Endothelial cell of hepatic sinusoid (primary cell): ENCODE data around the gene ISG20L2.

Source experiments
- in situ Hi-C: cut with HindIII; loops from 2 replicates; pipeline ENCODE4 v1.10.0; 2017; ENCODE audit warnings: low sequenced_read_pairs

The ISG20L2 gene

DNA sequence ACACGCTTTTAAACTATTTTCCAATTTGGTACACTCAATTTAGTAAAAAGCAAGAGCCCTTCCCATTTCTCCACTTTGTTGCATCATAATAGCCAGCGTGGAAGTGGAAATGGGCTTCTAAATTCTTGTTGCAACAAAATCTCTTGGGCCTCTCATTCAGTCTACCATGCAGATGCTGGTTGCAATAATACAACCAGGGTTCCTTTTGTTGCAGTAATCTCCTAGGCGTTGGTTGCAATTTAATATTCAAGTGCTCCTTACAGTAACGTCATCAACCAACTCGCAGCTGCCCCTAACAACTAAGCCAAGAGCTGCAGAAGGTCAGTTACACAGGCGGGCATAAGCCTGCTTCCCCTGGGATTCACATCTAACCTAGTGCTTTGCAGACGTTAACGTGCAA lies 25.7 kb upstream of the ISG20L2 start:
- in situ Hi-C loops: no loop called here

DNA sequence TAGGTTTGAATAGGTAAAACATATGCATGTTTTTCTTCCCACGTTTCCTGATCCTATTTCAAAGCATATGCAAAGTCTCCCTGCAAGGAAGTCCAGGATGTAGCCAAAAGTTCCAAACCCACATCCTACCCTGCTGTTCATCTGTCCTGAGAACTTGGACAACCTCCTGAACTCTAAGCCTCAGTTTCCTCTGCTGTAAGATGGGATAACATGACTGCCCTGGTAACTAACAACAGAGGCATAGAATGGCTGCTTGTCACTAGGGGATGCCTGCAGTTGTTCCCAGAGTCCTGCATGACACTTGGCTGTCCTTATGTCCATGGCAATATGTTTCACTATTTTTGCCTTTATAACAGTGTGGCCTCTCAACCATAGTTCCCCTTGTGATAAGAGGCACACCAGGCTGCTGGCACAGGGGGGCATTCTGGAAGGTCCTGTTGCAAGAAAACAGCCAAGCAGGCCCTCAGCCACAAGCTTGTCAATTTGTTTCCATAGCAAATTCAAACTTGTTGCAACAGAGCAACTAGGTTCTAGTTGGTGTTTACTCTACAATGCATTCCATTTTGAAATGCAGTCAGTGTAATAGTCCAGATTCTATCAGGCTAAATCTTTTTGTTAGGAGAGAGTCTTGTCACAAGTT lies 24.4 kb upstream of the ISG20L2 start:
- in situ Hi-C loops: no loop called here

DNA sequence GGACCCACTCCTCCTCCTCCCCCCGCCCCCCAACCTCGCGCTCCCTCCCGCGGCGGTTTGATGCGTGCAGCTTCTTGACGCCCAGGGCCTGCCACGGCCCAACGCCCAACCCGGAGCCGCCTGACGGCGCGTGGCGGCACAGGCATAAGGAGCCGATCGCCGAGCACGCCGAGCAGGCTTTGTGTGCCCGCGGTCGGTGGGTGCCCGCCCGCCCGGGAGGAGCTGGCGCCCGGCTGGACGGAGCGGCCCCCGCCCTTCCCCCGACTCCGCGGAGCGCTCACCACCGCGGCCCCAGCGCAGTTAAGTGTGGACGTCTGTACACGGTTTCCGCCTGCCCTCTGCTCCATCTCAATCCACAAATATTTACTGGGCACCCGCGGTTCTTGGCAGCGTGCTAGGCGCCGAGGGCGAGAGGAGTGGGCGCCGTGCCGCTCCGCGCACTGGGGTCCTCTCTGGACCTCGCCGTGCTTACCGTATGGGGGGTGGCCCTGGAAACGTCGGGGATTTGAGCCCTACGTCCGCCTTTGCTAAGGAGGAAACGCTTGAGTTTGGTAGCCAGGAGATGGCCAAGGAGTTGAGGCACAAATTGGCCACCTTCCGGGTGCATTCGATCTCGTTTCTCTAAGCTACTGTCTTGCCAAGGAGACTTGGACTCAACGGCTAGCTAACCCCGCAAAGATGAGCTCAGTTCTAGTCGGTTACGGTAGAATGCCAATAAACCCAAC lies 23.4 kb upstream of the ISG20L2 start:
- in situ Hi-C loops: no loop called here

DNA sequence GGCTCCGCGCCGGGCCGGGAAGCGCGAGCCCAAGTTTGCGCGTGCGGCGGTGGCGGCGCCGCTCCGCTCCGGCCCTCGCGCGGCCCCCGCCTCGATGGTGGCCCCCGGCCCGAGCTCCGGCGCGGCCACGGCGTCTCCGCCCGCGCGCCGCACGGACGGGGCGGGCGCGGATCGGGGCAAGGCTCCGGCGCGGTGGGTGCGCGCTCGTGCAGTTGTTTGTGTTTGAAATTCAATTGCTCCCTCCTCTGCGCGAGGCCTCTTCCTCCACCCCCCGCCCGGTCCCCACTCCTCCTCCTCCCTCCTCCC lies 22.8 kb upstream of the ISG20L2 start, which contains the start of gene HDGF:
Gene HDGF, minus strand, starts transcription at position 225 of the 306 bp plus-strand sequence. CDS start 246 bp downstream, outside the sequence.
- in situ Hi-C loops: no loop called here

DNA sequence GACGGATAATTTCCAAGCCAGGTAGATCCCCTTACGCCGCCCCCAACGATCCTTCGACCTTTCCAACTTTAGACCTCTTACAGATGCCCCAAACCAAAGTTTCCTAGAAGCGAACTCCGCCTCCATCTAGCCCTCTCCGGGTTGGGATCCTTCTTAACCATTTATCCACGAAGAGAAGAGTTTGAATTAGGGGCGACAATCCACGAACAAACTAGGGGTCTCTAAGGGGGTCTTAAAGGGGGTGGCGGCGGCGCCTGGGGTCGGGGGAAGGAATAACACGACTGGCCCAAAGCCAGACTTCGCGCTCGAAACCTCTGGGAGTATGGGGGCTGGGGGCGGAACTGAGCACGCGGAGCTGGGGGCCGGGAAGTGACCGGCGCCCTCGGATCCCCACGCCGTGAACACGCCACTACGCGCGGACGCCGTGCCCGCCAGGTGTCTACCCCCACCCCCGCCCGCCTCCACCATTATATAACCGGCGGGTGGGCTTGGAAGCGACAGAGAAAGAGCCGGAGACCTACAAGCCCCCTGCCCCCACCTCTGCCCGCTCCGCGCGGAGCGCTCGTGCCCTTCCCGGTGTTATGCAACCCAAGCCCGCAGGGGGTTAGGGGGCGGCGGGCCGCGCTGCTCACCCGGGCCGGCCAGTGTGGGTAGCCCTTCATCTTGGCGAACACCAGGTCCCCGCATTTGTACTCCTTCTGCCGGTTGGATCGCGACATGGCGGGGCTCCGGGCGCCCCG lies 22.3 kb upstream of the ISG20L2 start:
- in situ Hi-C loops: no loop called here

DNA sequence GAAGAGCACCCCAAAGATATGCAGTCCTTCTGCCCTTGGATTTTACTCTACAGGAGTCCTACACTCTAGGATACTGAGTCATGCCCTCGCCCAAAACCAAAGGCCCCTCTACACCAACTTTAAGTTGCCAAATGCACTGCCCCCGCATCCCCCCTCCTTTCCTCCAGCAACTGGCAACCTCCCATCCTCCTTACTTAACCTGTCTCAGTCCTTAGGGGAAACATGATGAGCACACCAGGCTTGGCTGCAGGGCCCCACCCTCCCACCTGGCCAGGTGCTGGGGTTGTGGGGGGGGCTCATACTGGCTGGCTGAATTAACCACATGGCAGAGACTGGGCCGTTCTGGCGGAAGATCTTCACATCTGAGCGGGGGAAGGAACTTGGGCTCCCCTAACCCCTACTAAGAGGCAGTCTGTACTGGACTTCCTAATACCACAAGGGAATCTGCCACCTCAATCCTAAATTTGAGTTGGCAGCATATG lies 21.7 kb upstream of the ISG20L2 start:
- in situ Hi-C loops: no loop called here

DNA sequence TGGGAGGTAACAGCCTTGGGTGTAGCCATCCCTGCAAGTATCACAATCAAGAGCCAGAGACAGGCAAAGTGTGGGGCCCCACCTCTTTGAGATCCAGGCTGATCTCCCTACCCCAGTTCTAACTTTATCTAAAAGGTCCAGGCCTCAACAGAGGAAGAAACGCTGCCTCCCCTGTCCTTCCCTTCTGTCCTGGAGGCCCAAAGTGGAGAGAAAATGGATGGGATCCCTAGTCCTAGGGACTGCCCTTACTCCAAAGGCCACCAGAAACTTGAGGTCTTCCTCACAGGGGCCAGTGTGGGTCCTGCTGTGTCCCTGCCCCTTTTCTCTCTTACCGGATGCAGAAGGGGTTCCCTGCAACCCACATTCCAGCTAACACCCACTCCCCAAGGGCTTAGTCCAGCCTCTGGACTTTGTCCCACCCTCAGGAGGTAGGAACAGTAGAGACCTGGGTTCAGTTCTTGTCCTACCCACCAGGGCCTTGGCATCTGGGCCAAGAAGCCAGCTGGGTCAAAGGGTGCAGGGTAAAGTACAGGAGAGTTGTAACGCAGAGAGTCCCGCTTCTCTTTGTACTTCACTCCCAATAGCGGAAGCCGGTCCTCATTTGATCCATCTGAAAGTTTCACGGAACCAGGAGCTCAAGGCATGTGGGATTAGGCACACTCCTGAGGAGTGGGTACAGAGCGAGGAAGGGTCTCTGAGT lies 21.0 kb upstream of the ISG20L2 start:
- in situ Hi-C loops: no loop called here

DNA sequence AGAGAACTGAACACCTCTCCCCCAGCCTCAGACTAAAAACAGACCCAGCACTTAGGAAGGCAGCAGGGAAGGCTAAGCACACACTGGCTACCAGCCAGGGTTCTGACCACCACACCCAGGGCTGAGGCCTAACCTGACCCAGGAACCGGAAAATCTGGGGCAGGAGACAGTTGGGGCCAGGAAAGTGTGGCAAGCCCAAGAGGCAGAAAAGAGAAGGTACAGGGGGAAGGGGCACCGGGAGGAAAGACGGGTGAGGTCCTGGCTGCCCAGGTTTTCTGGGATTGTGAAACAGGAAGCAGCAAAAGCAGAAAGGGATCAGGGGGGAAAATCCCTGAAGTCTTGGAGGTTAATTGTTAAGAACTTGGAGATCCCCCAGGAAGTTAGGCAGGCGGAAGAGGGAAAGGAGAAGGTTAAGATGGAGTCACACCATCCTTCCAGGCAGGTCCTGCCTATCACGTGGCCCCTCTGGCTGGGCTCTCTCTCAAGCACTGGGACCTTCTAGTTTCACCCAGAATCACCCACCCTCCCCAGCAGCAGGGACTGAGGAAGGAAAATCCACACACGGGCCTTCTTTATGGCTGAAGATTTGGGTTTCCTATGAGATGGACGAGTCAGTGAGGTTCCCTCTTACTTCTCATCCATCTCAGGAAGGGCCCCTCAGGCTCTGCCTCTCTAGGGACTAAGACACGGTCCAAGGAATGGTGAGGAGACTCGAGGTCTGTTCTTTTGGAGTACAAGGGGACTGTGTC lies 20.3 kb upstream of the ISG20L2 start:
- in situ Hi-C loops: no loop called here

DNA sequence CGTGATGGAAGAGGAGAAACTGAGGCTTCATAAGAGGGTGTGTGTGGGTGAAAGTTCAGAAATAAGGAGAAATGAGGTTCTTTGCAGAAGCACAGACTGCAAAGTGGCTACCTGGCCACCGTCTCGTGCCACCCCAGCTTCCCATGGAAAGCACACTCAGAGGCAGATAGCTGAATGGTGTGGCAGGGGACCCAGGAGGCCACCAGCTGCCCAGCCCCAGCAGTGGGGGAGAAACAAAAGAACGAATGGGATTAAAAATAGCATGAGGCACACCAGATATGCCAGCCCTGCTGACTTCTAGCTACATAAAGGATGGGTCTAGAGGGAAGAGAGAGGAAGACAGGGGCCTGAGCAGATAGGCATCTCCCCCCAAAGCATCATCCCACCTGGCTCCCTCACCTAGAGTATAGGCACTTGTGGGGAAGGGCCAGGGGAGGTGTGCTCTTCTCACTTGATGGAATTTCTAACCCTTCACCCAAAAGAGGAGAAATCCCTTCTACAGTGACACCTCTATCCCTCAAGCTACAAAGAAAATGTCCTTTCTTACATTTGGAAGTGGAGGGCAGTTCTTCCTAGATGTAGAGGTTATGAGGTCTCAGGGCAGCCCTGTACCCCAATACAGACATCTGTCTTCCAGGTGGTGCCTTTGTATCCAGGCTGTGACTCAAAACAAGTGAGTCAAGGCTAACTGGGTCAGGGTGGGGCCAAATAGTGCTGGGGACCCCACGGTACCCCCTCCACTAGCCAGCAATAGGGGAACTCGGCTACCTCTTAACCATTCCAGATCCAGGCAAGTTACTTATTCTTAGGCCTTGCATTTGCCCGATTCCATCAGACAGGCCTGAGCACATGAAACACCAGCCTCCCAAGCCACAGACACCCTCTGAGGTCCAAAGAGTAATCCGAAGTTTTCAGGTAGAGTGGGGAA lies 19.4 kb upstream of the ISG20L2 start:
- in situ Hi-C loops: no loop called here

DNA sequence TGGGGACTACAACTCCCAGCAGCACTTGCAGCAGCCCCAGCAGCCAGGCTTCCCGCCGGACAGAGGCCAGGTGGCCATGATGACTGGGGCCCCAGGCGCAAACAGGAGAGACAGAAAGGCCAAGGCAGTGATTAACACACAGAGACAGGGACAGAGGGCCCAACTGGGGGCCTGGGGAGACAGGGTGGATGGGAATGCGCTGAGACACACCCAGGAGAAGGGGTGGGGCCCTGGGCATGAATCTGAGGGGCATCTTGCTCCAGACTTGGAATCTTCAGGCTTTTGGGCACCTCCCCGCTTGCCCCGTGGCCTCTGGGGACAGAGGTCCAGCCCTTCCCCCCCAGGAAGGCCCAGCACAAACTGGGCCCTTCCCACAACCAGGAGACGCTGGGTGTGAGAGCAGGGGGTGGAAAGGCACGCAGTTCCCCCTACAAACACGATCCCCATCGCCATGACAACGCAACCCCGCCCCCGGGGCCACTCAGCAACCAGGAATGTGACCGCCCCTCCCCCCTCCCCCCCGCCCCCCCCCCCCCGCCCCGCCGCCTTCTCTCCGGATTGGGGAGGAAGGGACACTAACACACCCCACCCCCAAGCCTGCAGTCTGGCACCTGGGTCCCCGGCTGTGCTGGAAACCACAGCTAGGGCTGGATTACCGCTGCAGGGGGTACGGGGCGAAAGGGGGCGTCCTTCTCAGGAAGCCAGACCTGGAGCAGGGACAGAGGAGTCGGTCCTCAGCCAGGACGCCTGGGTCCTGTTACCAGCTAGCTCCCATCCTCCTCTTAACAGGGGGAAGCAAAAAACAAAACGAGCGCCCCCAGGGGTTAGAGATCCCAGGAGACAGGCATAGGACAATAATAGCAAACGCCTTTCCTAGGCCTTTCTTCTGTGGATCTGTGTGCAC lies 18.4 kb upstream of the ISG20L2 start:
- in situ Hi-C loops: no loop called here

DNA sequence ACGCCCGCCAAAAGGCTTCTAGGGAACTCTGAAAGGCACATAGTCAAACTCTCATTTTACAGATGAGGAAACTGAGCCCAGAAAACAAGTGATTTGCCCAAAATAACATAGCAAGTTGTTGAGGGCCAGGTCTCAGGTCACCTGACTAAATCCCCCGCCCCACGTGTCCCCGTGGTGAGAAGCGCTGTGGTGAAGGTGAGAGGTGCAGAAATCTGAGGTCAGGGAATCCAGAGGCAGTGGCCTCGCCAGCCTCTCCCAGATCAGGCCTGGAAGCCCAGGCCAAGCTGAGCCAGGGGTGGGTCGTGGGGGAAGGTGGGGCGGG lies 17.8 kb upstream of the ISG20L2 start:
- in situ Hi-C loops: no loop called here

DNA sequence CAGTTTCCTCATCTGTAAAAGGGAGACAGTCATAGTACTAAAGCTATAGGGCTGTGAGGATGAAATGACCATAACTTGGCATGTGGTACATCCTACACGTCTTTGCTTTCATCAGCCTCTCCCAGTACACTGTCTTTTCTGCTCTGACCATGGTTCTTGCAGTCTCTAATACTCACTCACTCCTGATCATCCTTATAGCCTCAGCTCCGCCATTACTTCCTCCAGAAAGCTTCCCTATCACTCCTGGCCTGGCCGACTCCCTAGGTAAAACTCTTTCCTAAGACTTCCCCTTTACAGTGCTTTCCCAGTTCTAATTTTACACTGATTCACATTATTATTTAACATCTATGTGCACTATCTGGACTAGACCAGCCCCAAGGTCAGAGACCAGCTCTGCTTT lies 17.3 kb upstream of the ISG20L2 start:
- in situ Hi-C loops: no loop called here

DNA sequence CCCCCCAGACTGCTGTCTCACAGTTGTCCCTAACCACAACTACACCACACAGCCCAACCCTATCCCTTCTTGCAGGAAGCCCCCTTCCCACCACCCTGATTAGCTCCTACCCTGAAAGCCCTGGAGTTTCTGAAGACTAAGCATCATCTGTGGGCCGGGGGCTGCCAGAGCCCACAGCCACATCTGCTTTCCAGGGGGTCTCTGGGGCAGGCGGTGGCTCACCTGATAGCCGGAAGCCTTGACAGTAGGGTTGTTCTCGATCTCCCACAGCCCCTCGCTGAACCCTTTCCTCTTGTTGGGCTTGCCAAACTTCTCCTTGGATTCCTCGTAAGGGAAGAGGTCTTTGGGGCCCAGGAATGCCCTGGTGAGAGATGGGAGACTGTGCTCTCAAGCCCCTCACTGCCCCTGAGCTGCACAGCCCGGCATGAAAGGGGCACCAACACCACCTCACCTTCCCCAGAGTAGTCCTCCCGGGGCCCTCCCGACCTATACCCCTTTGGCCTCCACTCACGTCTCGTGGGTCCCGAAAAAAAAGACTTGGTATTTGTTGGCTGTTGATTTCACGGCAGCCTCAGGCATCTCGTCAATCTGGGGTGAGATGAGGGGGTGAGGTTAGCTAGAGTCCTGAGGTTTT lies 16.3 kb upstream of the ISG20L2 start:
- in situ Hi-C loops: no loop called here

DNA sequence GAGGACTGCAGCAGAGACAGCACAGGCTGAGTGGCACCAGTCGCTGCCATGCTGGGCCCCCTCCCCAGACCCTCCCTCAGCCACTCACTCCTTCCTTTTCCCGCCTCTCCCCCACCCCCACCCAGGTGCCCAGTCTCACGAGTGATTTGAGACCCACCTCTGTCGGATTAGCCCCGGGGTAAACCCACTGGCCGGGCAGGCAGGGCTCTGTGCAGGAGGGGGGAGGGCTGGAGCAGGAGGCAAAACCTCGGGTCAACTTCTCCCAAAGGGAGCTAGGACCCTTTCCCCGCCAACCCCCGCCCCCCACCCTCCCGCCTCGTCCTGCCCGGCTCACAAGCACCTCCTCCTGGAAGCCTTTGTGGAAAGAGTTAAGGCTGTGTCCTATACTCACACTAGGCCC lies 15.8 kb upstream of the ISG20L2 start:
- in situ Hi-C loops: no loop called here

DNA sequence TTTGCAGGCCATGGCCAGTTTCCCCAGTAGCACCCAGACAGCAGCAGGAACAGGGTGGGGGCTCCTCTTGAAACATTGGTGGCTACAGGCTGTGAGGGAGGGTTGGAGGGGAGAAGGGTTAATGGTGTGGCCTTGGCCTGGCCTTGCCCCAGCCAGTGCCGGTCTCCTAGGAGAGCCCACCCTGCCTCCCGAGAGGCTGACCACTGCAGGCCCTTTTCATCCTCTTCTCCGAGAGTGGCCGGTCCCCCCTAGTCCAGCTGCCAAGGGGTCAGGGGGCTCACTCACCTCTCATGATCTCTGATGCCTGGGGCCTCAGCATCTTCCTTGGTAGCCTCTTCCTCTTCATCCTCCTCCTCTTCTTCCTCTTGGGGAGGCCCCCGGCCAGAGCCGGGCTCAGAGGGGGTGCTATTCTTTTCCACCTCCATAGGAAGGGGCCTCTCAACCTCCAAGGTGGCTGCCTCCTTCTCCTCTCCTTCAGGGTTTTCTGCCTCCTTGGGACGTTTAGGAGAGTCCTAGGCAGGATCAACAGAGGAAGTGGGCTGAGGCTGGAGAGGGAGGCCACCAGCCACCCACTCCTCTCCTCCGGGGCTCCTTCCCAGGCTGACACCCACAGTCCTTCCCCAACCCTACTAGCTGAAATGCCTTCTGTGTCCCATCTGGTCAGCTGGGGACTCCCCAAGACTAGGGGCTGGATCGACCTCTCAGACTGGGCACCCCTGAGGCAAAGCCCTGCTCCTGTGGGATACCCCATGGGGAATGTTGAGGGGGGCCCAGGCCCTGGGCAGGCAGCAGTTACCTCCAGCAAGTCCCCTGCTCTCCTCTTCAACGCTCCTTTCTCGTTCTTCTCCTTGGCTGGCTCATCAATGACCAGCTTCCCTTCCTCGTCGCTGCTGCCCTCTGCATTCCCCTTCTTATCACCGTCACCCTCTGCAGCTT lies 15.1 kb upstream of the ISG20L2 start:
- in situ Hi-C loops: no loop called here

DNA sequence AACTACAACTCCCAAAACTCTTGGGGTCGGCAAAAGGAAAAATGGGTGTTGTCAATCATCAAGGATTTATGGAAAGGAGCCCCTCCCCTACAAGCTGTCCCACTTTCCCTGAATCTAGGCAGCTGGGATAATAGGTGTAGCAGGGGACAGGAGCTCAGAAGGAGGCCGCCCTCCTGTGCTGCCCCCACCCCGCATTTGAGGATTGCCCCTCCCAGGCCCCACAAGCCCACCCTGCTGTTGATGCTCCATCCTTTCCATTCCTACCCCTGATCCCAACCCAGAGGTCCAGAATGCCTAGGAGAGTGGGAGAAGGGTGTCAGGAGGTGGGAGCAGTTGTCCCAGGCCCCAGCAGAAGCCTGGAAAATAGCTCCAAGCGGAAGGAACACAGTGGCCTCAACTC lies 14.2 kb upstream of the ISG20L2 start:
- in situ Hi-C loops: no loop called here

DNA sequence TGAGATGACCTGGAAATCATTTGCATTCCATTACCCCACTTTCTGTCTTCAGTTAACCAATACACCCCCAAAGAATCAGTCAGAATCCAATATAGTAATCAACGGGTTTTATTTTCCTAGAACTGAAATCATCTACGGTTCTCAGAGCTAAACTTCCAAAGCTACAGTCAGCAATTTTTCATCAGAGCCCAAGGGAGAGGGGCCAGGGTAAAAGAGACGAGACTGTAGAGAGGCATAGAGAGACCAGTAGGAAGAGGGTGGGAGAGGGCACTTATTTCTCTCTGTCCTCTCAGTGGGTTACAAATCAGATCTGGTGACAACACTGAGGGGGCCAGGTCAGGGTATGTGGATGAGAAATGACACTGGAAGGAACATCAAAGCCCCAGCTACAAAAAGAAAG lies 13.5 kb upstream of the ISG20L2 start:
- in situ Hi-C loops: no loop called here
